Endothelial cell of umbilical vein (primary cell): Measurements from ENCODE around the gene MUCL3. TPM values are rescaled to one million over a fixed set of nuclear protein-coding genes. Genes with fewer than 3 reads are reported as not detected.

Source experiments
- BruUV-seq: library from RNA; stranded (reverse); fragments of 400-500 nt; replicated peaks from 2 replicates; lab custom pipeline; 2021; lab: Mats Ljungman, UMichigan
- CTCF ChIA-PET: fragments of 300-600, 350-600 bp; sonication (Branson Sonifier 250); formaldehyde crosslinking; loops from one replicate; lab custom pipeline; 2021; ENCODE audit warnings: antibody characterized with exemption, inconsistent platforms; lab: Charles Lee
- POLR2A ChIA-PET: fragments of 300-600, 350-600 bp; sonication (Branson Sonifier 250); formaldehyde crosslinking; loops from one replicate; lab custom pipeline; 2021; ENCODE audit warnings: antibody characterized with exemption, inconsistent platforms; lab: Charles Lee
- DNase-seq: peaks from one replicate; pipeline ENCODE4 v3.0.0-alpha.2; 2011; ENCODE audit warnings: low read depth, low spot score
- FAIRE-seq: peaks from 2 replicates; lab custom pipeline; 2011; peaks lifted over from hg19 to GRCh38; lab: Jason Lieb, UNC
- H2AFZ ChIP-seq: 2 replicates; pipeline ENCODE4 v1.6.0; 2012; ENCODE audit warnings: low read depth, low read length, control low read depth, inconsistent platforms
- H3K27ac ChIP-seq: 2 replicates; pipeline ENCODE4 v1.5.1; 2011; ENCODE audit warnings: low read depth, mild to moderate bottlenecking, control low read depth, low read length, moderate library complexity; ENCODE audit not compliant: insufficient read depth
- H3K27me3 ChIP-seq, 2 experiments: 2 replicates each; pipeline versions ENCODE4 v1.6.0 to v1.6.1; 2011; ENCODE audit warnings: low read length in 2 of 2, mixed read lengths in 1 of 2; ENCODE audit not compliant: control insufficient read depth in 2 of 2, insufficient read depth in 2 of 2
- H3K36me3 ChIP-seq, 2 experiments: 2 replicates in 1 of 2; 3 replicates in 1 of 2; pipeline ENCODE4 v1.5.1; 2011; ENCODE audit warnings: low read length in 2 of 2, mild to moderate bottlenecking in 1 of 2, moderate library complexity in 1 of 2; ENCODE audit not compliant: control insufficient read depth in 2 of 2, insufficient read depth in 2 of 2; ENCODE audit errors: extremely low read depth in 1 of 2
- H3K4me1 ChIP-seq: 3 replicates; pipeline ENCODE4 v1.5.1; 2011; ENCODE audit warnings: mild to moderate bottlenecking, low read length; ENCODE audit not compliant: control insufficient read depth, insufficient read depth; ENCODE audit errors: extremely low read depth
- H3K4me2 ChIP-seq: 2 replicates; pipeline ENCODE4 v1.6.1; 2011; ENCODE audit warnings: low read length, control low read depth, mixed read lengths; ENCODE audit not compliant: insufficient read depth
- H3K4me3 ChIP-seq, 3 experiments: fragments of 200-600 bp in 1 of 3; sonication (generic), shearing (Covaris generic) in 1 of 3; replicated peaks in 1 of 3; 2 replicates each; pipeline ENCODE4 v1.5.1; 2011 to 2016; ENCODE audit warnings: control low read depth in 3 of 3, low read length in 3 of 3, mild to moderate bottlenecking in 2 of 3, inconsistent platforms in 1 of 3, low read depth in 1 of 3, moderate library complexity in 1 of 3; ENCODE audit not compliant: insufficient read depth in 1 of 3
- H3K79me2 ChIP-seq: 2 replicates; pipeline ENCODE4 v1.6.0; 2012; ENCODE audit warnings: low read length, inconsistent platforms; ENCODE audit not compliant: control insufficient read depth, insufficient read depth
- H3K9ac ChIP-seq: replicated peaks from 2 replicates; pipeline ENCODE3; 2011; ENCODE audit warnings: low read length, control low read depth; ENCODE audit not compliant: insufficient read depth; ENCODE audit errors: extremely low read depth
- H3K9me1 ChIP-seq: replicated peaks from 3 replicates; pipeline ENCODE4 v1.6.0; 2011; ENCODE audit warnings: mild to moderate bottlenecking, low read length; ENCODE audit not compliant: control insufficient read depth, insufficient read depth; ENCODE audit errors: extremely low read depth
- H3K9me3 ChIP-seq: replicated peaks from 2 replicates; pipeline ENCODE4 v1.5.1; 2012; ENCODE audit warnings: low read length, inconsistent platforms; ENCODE audit not compliant: control insufficient read depth, insufficient read depth
- H4K20me1 ChIP-seq: replicated peaks from 2 replicates; pipeline ENCODE3; 2011; ENCODE audit warnings: mild to moderate bottlenecking, low read length; ENCODE audit not compliant: control insufficient read depth, insufficient read depth; ENCODE audit errors: extremely low read depth
- CTCF ChIP-seq, 2 donors: IDR thresholded peaks; 1 replicate in 1 of 2; 2 replicates in 1 of 2; pipeline ENCODE4 v1.5.1; 2011; ENCODE audit warnings: low read length in 2 of 2, mild to moderate bottlenecking in 2 of 2, moderate library complexity in 2 of 2, control low read depth in 1 of 2, inconsistent platforms in 1 of 2, low read depth in 1 of 2; ENCODE audit not compliant: insufficient read depth in 1 of 2; ENCODE audit errors: extremely low read depth in 1 of 2
- EZH2 ChIP-seq: IDR thresholded peaks from 2 replicates; pipeline ENCODE4 v1.6.1; 2012; ENCODE audit warnings: borderline replicate concordance, low read depth, mild to moderate bottlenecking, moderate library complexity, low read length, inconsistent platforms; ENCODE audit not compliant: severe bottlenecking
- FOS ChIP-seq: IDR thresholded peaks from 2 replicates; pipeline ENCODE4 v1.6.1; 2011; ENCODE audit warnings: mild to moderate bottlenecking, low read length, moderate library complexity, borderline replicate concordance; ENCODE audit not compliant: insufficient read depth
- GATA2 ChIP-seq: IDR thresholded peaks from 2 replicates; pipeline ENCODE4 v1.7.0; 2011; ENCODE audit warnings: low read depth, mild to moderate bottlenecking, moderate library complexity, mixed read lengths, low read length; ENCODE audit not compliant: insufficient read length, insufficient read depth
- JUN ChIP-seq: IDR thresholded peaks from 2 replicates; pipeline ENCODE4 v1.6.1; 2011; ENCODE audit warnings: borderline replicate concordance, low read depth; ENCODE audit not compliant: insufficient read length, insufficient read depth
- MAX ChIP-seq: IDR thresholded peaks from 2 replicates; pipeline ENCODE4 v1.6.1; 2011; ENCODE audit not compliant: insufficient read depth, insufficient read length
- MYC ChIP-seq: IDR thresholded peaks from one replicate; pipeline ENCODE4 v1.6.1; 2011; ENCODE audit warnings: mild to moderate bottlenecking, low read depth, low read length
- POLR2A ChIP-seq: IDR thresholded peaks from 2 replicates; pipeline ENCODE4 v1.6.1; 2012; ENCODE audit warnings: low read depth, mild to moderate bottlenecking, control low read depth, low read length
- POLR2AphosphoS5 ChIP-seq: IDR thresholded peaks from 2 replicates; pipeline ENCODE4 v1.6.1; 2012; ENCODE audit warnings: low read depth, mild to moderate bottlenecking, control low read depth, low read length, moderate library complexity; ENCODE audit not compliant: insufficient read depth
- dilution Hi-C: fragments of 300-500 bp; cut with MboI; formaldehyde crosslinking; loops from one replicate; pipeline ENCODE4 v1.15.0; 2019; ENCODE audit warnings: low sequenced_read_pairs; ENCODE audit not compliant: extremely low pct_ligation_motif_present
- intact Hi-C: fragments of 100-400 bp; cut with micrococcal nuclease; formaldehyde crosslinking; loops from one replicate; pipeline ENCODE4 v1.10.0; 2022
- polyA plus RNA-seq, 4 experiments: library from polyadenylated mRNA; depleted of rRNA in 3 of 4; stranded (reverse) in 3 of 4; unstranded in 1 of 4; fragments of >200 nt; gene quantifications; 2 replicates each; pipeline versions ENCODE4 v1.2.1 to v1.2.3, GENCODE V29; 2011 to 2012; ENCODE audit warnings: missing spikeins in 1 of 4
- total RNA-seq: library from RNA; stranded (reverse); gene quantifications from 2 replicates; pipeline ENCODE4 v1.2.3, GENCODE V29; 2021

MUCL3 gene
- total and polyA plus RNA-seq, 2 donors (not counting 3 experiments of a cell fraction or from before 2014, with no cell fraction given): not detected

- dilution Hi-C loops: no loop called here
- Histone ChIP-seq H3K36me3 (no peaks in the 10 kb centered on the region), H3K27ac (no peak overlapping the region), H2AFZ (no peak overlapping the region), H4K20me1 (no peaks in the 10 kb centered on the region), H3K4me3 (no peak overlapping the region), H3K9me1 (no peaks in the 10 kb centered on the region), H3K4me1 (no peaks in the 10 kb centered on the region), H3K4me2 (no peak overlapping the region), H3K79me2 (no peaks in the 10 kb centered on the region), H3K27me3 (peaks cover 2 to 17% of the 10 kb centered on the region in 2 experiments), H3K9me3 (no peaks in the 10 kb centered on the region), H3K9ac (no peak overlapping the region)
- ChIA-PET CTCF (interaction anchor here (1.1 kb wide), 1 partner anchor 81 kb away, joined by 3 read pairs; no protein-coding TSS in a partner anchor), POLR2A (no interaction called here)
- DNase-seq (no peak), FAIRE-seq (no peak)
- no TSS peak for BruUV-seq
- TF ChIP-seq GATA2 (no peak), POLR2AphosphoS5 (no peak), POLR2A (no peak), MYC (no peak), JUN (no peak), CTCF (IDR thresholded peaks at IDR 0.05; ENCODE audit: extremely low read depth in 1 of 2, insufficient read depth in 1 of 2, low read depth in 1 of 2, low read length in 2 of 2) (no peak), MAX (no peak), FOS (no peak), EZH2 (no peak)
- intact Hi-C loops: no loop called here
These were observed 33.9 kb downstream of the MUCL3 start for GRCh38 chr6:30974490-30975252.
